DOHH2 (cell line): Measurements from ENCODE around the gene KCTD14.

ENCODE experiments used
- EZH2phosphoT487 ChIP-seq: fragments of 200-600 bp; sonication (generic); IDR thresholded peaks from 2 replicates; pipeline ENCODE4 v1.6.1; 2017; ENCODE audit warnings: borderline replicate concordance, mild to moderate bottlenecking, antibody characterized with exemption, low read length, moderate library complexity, mixed read lengths
- TF ChIP-seq, protein P1 (sequence below): fragments of 200-600 bp; sonication (generic); IDR thresholded peaks from one replicate; pipeline ENCODE4 v1.5.1; 2014; ENCODE audit warnings: antibody characterized with exemption, mild to moderate bottlenecking, low read depth, low read length; ENCODE audit not compliant: poor library complexity, severe bottlenecking

DNA sequence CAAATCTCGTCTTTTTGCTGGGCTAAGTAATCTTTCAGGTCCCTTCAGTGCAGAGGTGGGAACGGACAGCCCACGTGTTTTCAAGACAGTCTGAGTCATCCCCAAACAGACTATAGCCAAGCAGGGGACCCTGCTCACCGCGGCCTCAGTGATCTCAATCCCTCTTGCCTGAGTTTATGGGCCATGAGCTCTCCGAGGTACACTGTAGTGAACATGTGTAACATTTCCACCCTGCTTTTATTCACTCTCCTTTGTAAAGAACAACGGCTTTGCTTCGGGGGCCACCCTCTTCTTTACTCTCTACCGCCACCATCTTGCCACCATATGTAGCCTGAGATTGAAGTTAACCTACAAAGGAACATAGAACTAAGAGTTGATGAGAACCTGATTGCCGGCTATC lies 11.5 kb upstream of the KCTD14 start:
- TF ChIP-seq, protein P1, sequence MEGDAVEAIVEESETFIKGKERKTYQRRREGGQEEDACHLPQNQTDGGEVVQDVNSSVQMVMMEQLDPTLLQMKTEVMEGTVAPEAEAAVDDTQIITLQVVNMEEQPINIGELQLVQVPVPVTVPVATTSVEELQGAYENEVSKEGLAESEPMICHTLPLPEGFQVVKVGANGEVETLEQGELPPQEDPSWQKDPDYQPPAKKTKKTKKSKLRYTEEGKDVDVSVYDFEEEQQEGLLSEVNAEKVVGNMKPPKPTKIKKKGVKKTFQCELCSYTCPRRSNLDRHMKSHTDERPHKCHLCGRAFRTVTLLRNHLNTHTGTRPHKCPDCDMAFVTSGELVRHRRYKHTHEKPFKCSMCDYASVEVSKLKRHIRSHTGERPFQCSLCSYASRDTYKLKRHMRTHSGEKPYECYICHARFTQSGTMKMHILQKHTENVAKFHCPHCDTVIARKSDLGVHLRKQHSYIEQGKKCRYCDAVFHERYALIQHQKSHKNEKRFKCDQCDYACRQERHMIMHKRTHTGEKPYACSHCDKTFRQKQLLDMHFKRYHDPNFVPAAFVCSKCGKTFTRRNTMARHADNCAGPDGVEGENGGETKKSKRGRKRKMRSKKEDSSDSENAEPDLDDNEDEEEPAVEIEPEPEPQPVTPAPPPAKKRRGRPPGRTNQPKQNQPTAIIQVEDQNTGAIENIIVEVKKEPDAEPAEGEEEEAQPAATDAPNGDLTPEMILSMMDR = no peak
- TF ChIP-seq EZH2phosphoT487 = no peak
